T-cell (primary cell): ENCODE results near the gene MEAK7. TPM values are rescaled to one million over a fixed set of nuclear protein-coding genes. Genes with fewer than 3 reads are reported as not detected.

Experiments
- ATAC-seq, 4 experiments: fragments of 200-7000 bp in 3 of 4; fragments of 150-1000 bp in 1 of 4; cut with Tn5 transposase; replicated peaks in 1 of 4; 1 replicate in 3 of 4; 2 replicates in 1 of 4; pipeline ENCODE4 v1.10.0; 2021; ENCODE audit warnings: moderate library complexity in 3 of 4, mild to moderate bottlenecking in 2 of 4, moderate number of reproducible peaks in 1 of 4
- CTCF ChIA-PET, 2 donors: fragments of 300-600 bp; sonication (Branson Sonifier 250); formaldehyde crosslinking; loops; one replicate each; lab custom pipeline; 2022; ENCODE audit warnings: antibody characterized with exemption in 2 of 2; lab: Charles Lee
- POLR2A ChIA-PET, 2 donors: fragments of 300-600 bp; sonication (Branson Sonifier 250); formaldehyde crosslinking; loops; one replicate each; lab custom pipeline; 2022; ENCODE audit warnings: antibody characterized with exemption in 2 of 2; lab: Charles Lee
- DNase-seq, 35 experiments: peaks; one replicate each; pipeline versions ENCODE4 v3.0.0 to v3.0.0-alpha.2; 2013 to 2023
- H3K27ac ChIP-seq: one replicate; pipeline ENCODE4 v1.5.1; 2013; ENCODE audit warnings: low read length
- H3K27me3 ChIP-seq, 2 experiments: replicated peaks in 1 of 2; 1 replicate in 1 of 2; 2 replicates in 1 of 2; pipeline versions ENCODE4 v1.6.1 to v1.7.0; 2013; ENCODE audit warnings: low read length in 1 of 2, mixed read lengths in 1 of 2; ENCODE audit not compliant: control insufficient read depth in 2 of 2, insufficient read depth in 2 of 2; ENCODE audit errors: extremely low read depth in 1 of 2
- H3K36me3 ChIP-seq, 2 donors: 1 replicate in 1 of 2; 2 replicates in 1 of 2; pipeline versions ENCODE4 v1.6.1 to v1.7.0; 2013; ENCODE audit warnings: low read length in 1 of 2; ENCODE audit not compliant: control insufficient read depth in 2 of 2, insufficient read depth in 1 of 2; ENCODE audit errors: extremely low read depth in 1 of 2
- H3K4me1 ChIP-seq, 2 experiments: 1 replicate in 1 of 2; 2 replicates in 1 of 2; pipeline versions ENCODE4 v1.6.1 to v1.7.0; 2013; ENCODE audit warnings: low read length in 2 of 2, mixed read lengths in 1 of 2; ENCODE audit not compliant: insufficient read depth in 2 of 2, control insufficient read depth in 1 of 2; ENCODE audit errors: extremely low read depth in 1 of 2
- H3K4me3 ChIP-seq, 2 donors: 1 replicate in 1 of 2; 2 replicates in 1 of 2; pipeline versions ENCODE4 v1.5.1 to v1.7.0; 2013; ENCODE audit warnings: mild to moderate bottlenecking in 2 of 2, low read length in 1 of 2, moderate library complexity in 1 of 2; ENCODE audit not compliant: control insufficient read depth in 1 of 2; ENCODE audit errors: extremely low read depth in 1 of 2
- H3K9me3 ChIP-seq: 2 replicates; pipeline ENCODE4 v1.7.0; 2013
- H3K27ac Mint-ChIP-seq, 2 donors: one replicate each; pipeline ENCODE4 v1.8.0; 2020 to 2021; ENCODE audit warnings: mild to moderate bottlenecking in 2 of 2, mixed read lengths in 2 of 2
- H3K27me3 Mint-ChIP-seq, 2 donors: one replicate each; pipeline ENCODE4 v1.8.0; 2021 to 2022; ENCODE audit warnings: mixed read lengths in 2 of 2
- H3K36me3 Mint-ChIP-seq: one replicate; pipeline ENCODE4 v1.8.0; 2021; ENCODE audit warnings: mixed read lengths
- H3K4me1 Mint-ChIP-seq, 3 donors: one replicate each; pipeline ENCODE4 v1.8.0; 2020 to 2022; ENCODE audit warnings: mixed read lengths in 3 of 3, mild to moderate bottlenecking in 1 of 3
- H3K4me3 Mint-ChIP-seq, 3 donors: one replicate each; pipeline ENCODE4 v1.8.0; 2020 to 2022; ENCODE audit warnings: mild to moderate bottlenecking in 3 of 3, mixed read lengths in 3 of 3, moderate library complexity in 3 of 3
- H3K9me3 Mint-ChIP-seq, 3 donors: one replicate each; pipeline ENCODE4 v1.8.0; 2020 to 2022; ENCODE audit warnings: mixed read lengths in 3 of 3
- WGBS: methylation state at CpG from one replicate; pipeline ENCODE4 v1.1.5; 2013; ENCODE audit warnings: missing lambda C conversion rate; ENCODE audit not compliant: insufficient coverage; 5-methylcytosine and 5-hydroxymethylcytosine counted together
- total RNA-seq, 35 experiments: library from RNA in 6 of 35; stranded (reverse) in 6 of 35; fragments of 120-200 nt in 1 of 35; gene quantifications; one replicate each; pipeline versions ENCODE4 v1.2.1 to v1.2.4 and lab custom pipeline; 2013 to 2026

MEAK7 gene
- total RNA-seq, 5 donors from 2014 or later (not counting 1 experiment from before 2014, with no cell fraction given): 6.2 to 12.3 (median 10.2) TPM

DNA sequence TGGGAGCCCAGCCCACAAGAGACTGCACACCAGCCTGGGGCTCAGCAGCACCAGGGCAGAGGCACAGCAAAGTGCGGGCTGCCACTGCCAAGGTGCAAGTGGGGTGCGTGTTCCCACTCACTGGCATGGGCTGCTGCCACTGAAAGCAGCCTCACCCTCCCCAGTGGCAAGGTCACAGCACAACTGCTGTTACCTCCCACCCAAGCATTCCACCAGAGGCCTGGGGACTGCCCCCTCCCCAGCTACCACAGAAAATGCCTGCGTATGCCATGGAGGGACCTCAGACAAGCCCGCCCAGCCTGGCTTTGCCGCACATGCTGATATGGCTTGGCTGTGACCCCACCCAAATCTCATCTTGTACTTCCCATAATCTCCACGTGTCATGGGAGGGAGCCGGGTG is 33.1 kb downstream of the MEAK7 start:
- 95% methylated on average over 2 of the region's 7 CpGs for WGBS
- no peak for ATAC-seq
- Histone ChIP-seq H3K27me3 (no peaks in the 10 kb centered on the region), H3K27ac (no peak overlapping the region), H3K4me3 (no peak overlapping the region), H3K9me3 (peaks cover 5% of the 10 kb centered on the region), H3K36me3 (peaks cover 0 to 11% of the 10 kb centered on the region in 2 donors), H3K4me1 (no peaks in the 10 kb centered on the region)
- Mint-ChIP-seq H3K4me1 (peaks cover 3 to 10% (median 8%) of the 10 kb centered on the region in 3 donors), H3K36me3 (peaks cover 54% of the 10 kb centered on the region), H3K9me3 (peaks cover 5 to 18% (median 10%) of the 10 kb centered on the region in 3 donors), H3K27ac (no peak overlapping the region), H3K4me3 (no peak overlapping the region), H3K27me3 (no peaks in the 10 kb centered on the region)
- POLR2A ChIA-PET: no interaction called here
- peak in 1 of 35 experiments; percentile 3 for DNase-seq
- CTCF ChIA-PET: no interaction called here

DNA sequence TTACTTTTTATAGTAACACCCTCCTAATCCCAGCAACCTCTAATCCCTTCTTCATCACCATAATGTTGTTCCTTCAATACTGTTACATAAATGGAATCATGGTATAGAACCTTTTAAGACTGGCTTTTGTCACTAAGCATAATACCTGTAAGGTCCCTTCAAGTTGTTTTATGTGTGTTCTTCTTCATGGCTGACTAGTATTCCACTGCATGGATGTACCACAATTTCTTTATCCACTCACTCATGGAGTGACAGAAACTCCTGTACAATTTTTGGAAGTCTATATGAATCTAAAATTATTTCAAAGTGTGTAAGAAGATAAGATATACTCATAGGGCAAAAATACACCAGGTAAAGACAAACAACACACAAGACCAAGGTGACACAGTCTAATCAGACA is 36.8 kb downstream of the MEAK7 start:
- Mint-ChIP-seq H3K36me3 (peaks cover 52% of the 10 kb centered on the region), H3K27ac (no peak overlapping the region), H3K27me3 (no peaks in the 10 kb centered on the region), H3K9me3 (peaks cover 7 to 17% (median 10%) of the 10 kb centered on the region in 3 donors), H3K4me1 (no peaks in the 10 kb centered on the region), H3K4me3 (no peak overlapping the region)
- H3K9me3 ChIP-seq: peaks cover 5% of the 10 kb centered on the region
- H3K27me3 ChIP-seq: no peaks in the 10 kb centered on the region
- H3K4me3 ChIP-seq: no peak overlapping the region
- no peak overlapping the region for H3K27ac ChIP-seq
- DNase-seq (no peak), ATAC-seq (no peak)
- ChIA-PET POLR2A (no interaction called here), CTCF (no interaction called here)
- peaks cover 0 to 23% of the 10 kb centered on the region in 2 donors for H3K36me3 ChIP-seq
- H3K4me1 ChIP-seq: no peaks in the 10 kb centered on the region

DNA sequence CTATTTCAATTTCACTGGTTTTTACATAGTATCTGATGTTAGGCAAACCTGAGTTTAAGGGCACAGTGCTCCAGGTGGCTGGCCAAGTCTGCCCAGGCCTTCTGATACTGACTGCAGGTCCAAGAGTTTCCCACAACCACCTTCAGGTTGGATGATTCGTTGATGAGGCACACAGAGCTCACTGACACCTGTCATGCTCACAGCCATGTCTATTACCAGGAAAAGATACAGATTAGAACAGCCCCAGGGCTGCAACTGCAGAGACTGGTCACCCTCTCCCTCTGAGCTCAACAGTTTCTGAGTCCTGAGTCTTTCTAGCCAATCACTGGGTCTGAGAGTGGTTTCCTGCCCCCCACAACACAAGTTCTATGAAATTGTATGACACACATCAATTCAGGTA is 37.2 kb downstream of the MEAK7 start:
- ATAC-seq: no peak
- peaks cover 50% of the 10 kb centered on the region for H3K36me3 Mint-ChIP-seq
- POLR2A ChIA-PET: no interaction called here

GRCh38 chr16:84466692-84467091 is 37.8 kb downstream of the MEAK7 start:
- Mint-ChIP-seq H3K9me3 (peaks cover 6 to 17% (median 7%) of the 10 kb centered on the region in 3 donors), H3K27me3 (no peaks in the 10 kb centered on the region), H3K4me3 (no peak overlapping the region), H3K4me1 (peaks cover 0 to under 1% (median 0%) of the 10 kb centered on the region in 3 donors), H3K27ac (no peak overlapping the region), H3K36me3 (peaks cover 46% of the 10 kb centered on the region)
- Histone ChIP-seq H3K4me3 (no peak overlapping the region), H3K27ac (no peak overlapping the region), H3K36me3 (peaks cover 3 to 23% of the 10 kb centered on the region in 2 donors), H3K4me1 (no peaks in the 10 kb centered on the region), H3K27me3 (no peaks in the 10 kb centered on the region), H3K9me3 (peaks cover 5% of the 10 kb centered on the region)
- ATAC-seq (no peak), DNase-seq (no peak)
- WGBS: no CpG with 5 or more reads among the region's 4 CpGs
- ChIA-PET POLR2A (no interaction called here), CTCF (no interaction called here)

More for the DNA sequence above, 37.2 kb downstream of the MEAK7 start:
- CTCF ChIA-PET: no interaction called here
- Mint-ChIP-seq H3K9me3 (peaks cover 7 to 17% (median 10%) of the 10 kb centered on the region in 3 donors), H3K27me3 (no peaks in the 10 kb centered on the region), H3K4me1 (no peaks in the 10 kb centered on the region), H3K4me3 (no peak overlapping the region), H3K27ac (no peak overlapping the region)
- Histone ChIP-seq H3K4me3 (no peak overlapping the region), H3K9me3 (peaks cover 5% of the 10 kb centered on the region), H3K27ac (no peak overlapping the region), H3K27me3 (no peaks in the 10 kb centered on the region), H3K36me3 (peaks cover 0 to 23% of the 10 kb centered on the region in 2 donors), H3K4me1 (no peaks in the 10 kb centered on the region)
- DNase-seq: peak in 1 of 35 experiments; percentile 10
- 83% methylated on average over 1 of the region's 1 CpG for WGBS

GRCh38 chr16:84465154-84465553 is 39.3 kb downstream of the MEAK7 start:
- ChIA-PET POLR2A (no interaction called here), CTCF (interaction anchor here in 1 of 2 donors (0.6 kb wide), 1 partner anchor 46 kb away, joined by 5 read pairs; no protein-coding TSS in a partner anchor)
- Mint-ChIP-seq H3K27me3 (no peaks in the 10 kb centered on the region), H3K4me1 (peaks cover 0 to 1% (median 0%) of the 10 kb centered on the region in 3 donors), H3K9me3 (peaks cover 5 to 17% (median 7%) of the 10 kb centered on the region in 3 donors), H3K27ac (no peak overlapping the region), H3K4me3 (no peak overlapping the region), H3K36me3 (peaks cover 52% of the 10 kb centered on the region)
- no peak for ATAC-seq
- Histone ChIP-seq H3K4me1 (no peaks in the 10 kb centered on the region), H3K36me3 (peaks cover 6 to 23% of the 10 kb centered on the region in 2 donors), H3K4me3 (no peak overlapping the region), H3K27me3 (no peaks in the 10 kb centered on the region), H3K27ac (no peak overlapping the region), H3K9me3 (peaks cover 5% of the 10 kb centered on the region)
- DNase-seq: no peak
- 93% methylated on average over 6 of the region's 6 CpGs for WGBS

DNA sequence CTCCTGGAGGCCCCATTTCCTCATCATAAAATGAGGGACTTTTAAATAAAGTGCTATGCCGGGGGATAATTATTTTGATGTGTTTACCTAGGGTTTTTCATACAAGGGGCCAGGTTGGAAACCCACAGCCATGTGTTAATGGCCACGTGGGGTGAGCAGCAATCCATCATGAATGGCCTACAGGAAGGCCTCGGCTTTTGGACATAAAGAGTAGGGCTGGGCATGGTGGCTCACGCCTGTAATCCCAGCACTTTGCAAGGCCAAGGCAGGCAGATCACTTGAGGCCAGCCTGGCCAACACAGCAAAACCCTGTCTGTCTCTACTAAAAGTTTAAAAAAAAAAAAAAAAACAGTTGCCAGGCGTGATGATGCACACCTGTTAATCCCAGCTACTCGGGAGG is 40.3 kb downstream of the MEAK7 start:
- H3K4me3 Mint-ChIP-seq: no peak overlapping the region
- no peak overlapping the region for H3K27ac Mint-ChIP-seq
- Histone ChIP-seq H3K4me3 (no peak overlapping the region), H3K4me1 (no peaks in the 10 kb centered on the region), H3K9me3 (peaks cover 5% of the 10 kb centered on the region), H3K27ac (no peak overlapping the region), H3K27me3 (no peaks in the 10 kb centered on the region), H3K36me3 (peaks cover 6 to 26% of the 10 kb centered on the region in 2 donors)
- peaks cover 0 to 1% (median 0%) of the 10 kb centered on the region in 3 donors for H3K4me1 Mint-ChIP-seq
- WGBS: no CpG with 5 or more reads among the region's 6 CpGs
- ChIA-PET POLR2A (no interaction called here), CTCF (no interaction called here)
- H3K9me3 Mint-ChIP-seq: peaks cover 5 to 17% (median 7%) of the 10 kb centered on the region in 3 donors
- no peaks in the 10 kb centered on the region for H3K27me3 Mint-ChIP-seq
- H3K36me3 Mint-ChIP-seq: peaks cover 52% of the 10 kb centered on the region
- no peak for ATAC-seq
- no peak for DNase-seq
